GM11168 (cell line): ENCODE measurements around the gene DTNB.
"Not testable (repeated sequence)": the region's sequence is repeated elsewhere in the genome, so short reads cannot be mapped to it uniquely, and the experiment has no call there.

Experiments used
- in situ Hi-C: fragments of 300-500 bp; cut with MboI; formaldehyde crosslinking; loops from one replicate; pipeline ENCODE4 v1.12.0; 2022; ENCODE audit warnings: low sequenced_read_pairs; ENCODE audit not compliant: unreplicated experiment

The DTNB gene

GRCh38 chr2:25635797-25636196 lies 37.6 kb downstream of the DTNB start:
- in situ Hi-C loops = no loop called here

GRCh38 chr2:25633801-25634200 lies 39.6 kb downstream of the DTNB start:
- in situ Hi-C loops = not testable (repeated sequence)

GRCh38 chr2:25632396-25632795 lies 41.0 kb downstream of the DTNB start:
- in situ Hi-C loops = no loop called here

- in situ Hi-C loops = no loop called here
Observed at GRCh38 chr2:25624635-25625034, 48.7 kb downstream of the DTNB start.

- in situ Hi-C loops = no loop called here
Observed at GRCh38 chr2:25623361-25623760, 50.0 kb downstream of the DTNB start.

GRCh38 chr2:25620711-25621110 lies 52.7 kb downstream of the DTNB start:
- in situ Hi-C loops = no loop called here

- in situ Hi-C loops = no loop called here
Observed at GRCh38 chr2:25620077-25620476, 53.3 kb downstream of the DTNB start.

GRCh38 chr2:25619185-25619584 lies 54.2 kb downstream of the DTNB start:
- in situ Hi-C loops = loop anchor here (10.0 kb wide), 1 partner anchor 46 kb away; no protein-coding TSS in a partner anchor

- in situ Hi-C loops = loop anchor here (10.0 kb wide), 1 partner anchor 46 kb away; no protein-coding TSS in a partner anchor
Observed at GRCh38 chr2:25618676-25619075, 54.7 kb downstream of the DTNB start.

- in situ Hi-C loops = loop anchor here (10.0 kb wide), 1 partner anchor 47 kb away; no protein-coding TSS in a partner anchor
Observed at GRCh38 chr2:25617948-25618646, 55.3 kb downstream of the DTNB start.

- in situ Hi-C loops = loop anchor here (10.0 kb wide), 1 partner anchor 49 kb away; no protein-coding TSS in a partner anchor
Observed at GRCh38 chr2:25615920-25616319, 57.5 kb downstream of the DTNB start.

GRCh38 chr2:25615386-25615785 lies 58.0 kb downstream of the DTNB start:
- in situ Hi-C loops = loop anchor here (10.0 kb wide), 1 partner anchor 49 kb away; no protein-coding TSS in a partner anchor

GRCh38 chr2:25614711-25615110 lies 58.7 kb downstream of the DTNB start:
- in situ Hi-C loops = loop anchor here (10.0 kb wide), 1 partner anchor 50 kb away; no protein-coding TSS in a partner anchor

GRCh38 chr2:25608718-25609117 lies 64.7 kb downstream of the DTNB start:
- in situ Hi-C loops = no loop called here

- in situ Hi-C loops = no loop called here
Observed at GRCh38 chr2:25606892-25607291, 66.5 kb downstream of the DTNB start.

GRCh38 chr2:25602333-25602723 lies 71.0 kb downstream of the DTNB start:
- in situ Hi-C loops = no loop called here

GRCh38 chr2:25601711-25602332 lies 71.6 kb downstream of the DTNB start:
- in situ Hi-C loops = not testable (repeated sequence)

GRCh38 chr2:25598911-25599310 lies 74.5 kb downstream of the DTNB start:
- in situ Hi-C loops = no loop called here

- in situ Hi-C loops = no loop called here
Observed at GRCh38 chr2:25598332-25598731, 75.0 kb downstream of the DTNB start.

- in situ Hi-C loops = no loop called here
Observed at GRCh38 chr2:25597881-25598280, 75.5 kb downstream of the DTNB start.

GRCh38 chr2:25596516-25597244 lies 76.7 kb downstream of the DTNB start:
- in situ Hi-C loops = no loop called here
